Endothelial cell (in vitro differentiated cells): ENCODE results near the gene FBRSL1. TPM values are rescaled to one million over a fixed set of nuclear protein-coding genes. Genes with fewer than 3 reads are reported as not detected.

ENCODE experiments used
- DNase-seq: peaks from one replicate; pipeline ENCODE4 v3.0.0; 2021; ENCODE audit warnings: low spot score
- H3K27ac Mint-ChIP-seq: one replicate; pipeline ENCODE4 v1.8.0; 2021; ENCODE audit warnings: mixed read lengths, inconsistent platforms; ENCODE audit not compliant: unreplicated experiment
- H3K27me3 Mint-ChIP-seq: one replicate; pipeline ENCODE4 v1.8.0; 2021; ENCODE audit warnings: mild to moderate bottlenecking, moderate library complexity, mixed read lengths, inconsistent platforms; ENCODE audit not compliant: unreplicated experiment
- H3K36me3 Mint-ChIP-seq: one replicate; pipeline ENCODE4 v1.8.0; 2021; ENCODE audit warnings: mild to moderate bottlenecking, low read depth, mixed read lengths, inconsistent platforms; ENCODE audit not compliant: unreplicated experiment
- H3K4me1 Mint-ChIP-seq: one replicate; pipeline ENCODE4 v1.8.0; 2021; ENCODE audit warnings: mild to moderate bottlenecking, mixed read lengths, inconsistent platforms; ENCODE audit not compliant: unreplicated experiment
- H3K4me3 Mint-ChIP-seq: one replicate; pipeline ENCODE4 v1.8.0; 2021; ENCODE audit warnings: mild to moderate bottlenecking, mixed read lengths, inconsistent platforms; ENCODE audit not compliant: unreplicated experiment
- H3K9me3 Mint-ChIP-seq: one replicate; pipeline ENCODE4 v1.8.0; 2021; ENCODE audit warnings: mixed read lengths, inconsistent platforms; ENCODE audit not compliant: unreplicated experiment
- CTCF ChIP-seq: fragments of 200-600 bp; sonication (generic); IDR thresholded peaks from one replicate; pipeline ENCODE4 v1.5.0; 2021; ENCODE audit warnings: antibody characterized with exemption; ENCODE audit not compliant: unreplicated experiment
- total RNA-seq: library from RNA; stranded (reverse); fragmentation: NEBNext Ultra II Directional; extraction: Animal tissue kit (Norgen Biotek cat#: 25700); gene quantifications from one replicate; pipeline ENCODE4 v1.2.1, GENCODE V29; 2021; ENCODE audit not compliant: unreplicated experiment

Gene FBRSL1
- total RNA-seq, 1 donor from 2014 or later, result 38.4 TPM

- no peak for TF ChIP-seq CTCF
- H3K9me3 Mint-ChIP-seq, result no peaks in the 10 kb centered on the region
- no peak overlapping the region for H3K27ac Mint-ChIP-seq
- H3K36me3 Mint-ChIP-seq, result peaks cover 10% of the 10 kb centered on the region
- peaks cover 9% of the 10 kb centered on the region for H3K27me3 Mint-ChIP-seq
- H3K4me1 Mint-ChIP-seq, result no peaks in the 10 kb centered on the region
- H3K4me3 Mint-ChIP-seq, result no peak overlapping the region
- DNase-seq, result no peak
Measured at GRCh38 chr12:132454193-132454932, 35.6 kb upstream of the FBRSL1 start.

GRCh38 chr12:132454933-132455418 is 35.0 kb upstream of the FBRSL1 start:
- Mint-ChIP-seq H3K4me3 (peak overlapping the region; percentile 66), H3K4me1 (no peaks in the 10 kb centered on the region), H3K27me3 (peaks cover 9% of the 10 kb centered on the region), H3K36me3 (peaks cover 10% of the 10 kb centered on the region), H3K9me3 (no peaks in the 10 kb centered on the region), H3K27ac (no peak overlapping the region)
- no peak for DNase-seq
- no peak for TF ChIP-seq CTCF

- Mint-ChIP-seq H3K4me1 (no peaks in the 10 kb centered on the region), H3K36me3 (peaks cover 10% of the 10 kb centered on the region), H3K9me3 (no peaks in the 10 kb centered on the region), H3K4me3 (peak overlapping the region; percentile 66), H3K27ac (peak overlapping the region; percentile 2), H3K27me3 (peaks cover 9% of the 10 kb centered on the region)
- no peak for DNase-seq
- TF ChIP-seq CTCF, result no peak
Measured at GRCh38 chr12:132455565-132455964, 34.4 kb upstream of the FBRSL1 start.

- DNase-seq, result no peak
- H3K27me3 Mint-ChIP-seq, result peaks cover 9% of the 10 kb centered on the region
- peaks cover 10% of the 10 kb centered on the region for H3K36me3 Mint-ChIP-seq
- no peaks in the 10 kb centered on the region for H3K4me1 Mint-ChIP-seq
- H3K4me3 Mint-ChIP-seq, result peak overlapping the region; percentile 66
- TF ChIP-seq CTCF, result no peak
- no peaks in the 10 kb centered on the region for H3K9me3 Mint-ChIP-seq
- peak overlapping the region; percentile 2 for H3K27ac Mint-ChIP-seq
Measured at GRCh38 chr12:132456186-132456943, 33.6 kb upstream of the FBRSL1 start.
